Stimulated activated CD8-positive, alpha-beta memory T cell treated with anti-CD3 and anti-CD28 coated beads, Interleukin-7, amount 100 ng/mL, for 24 hours (primary cell): ENCODE results near the gene WDCP.
"Not testable (repeated sequence)": the region's sequence is repeated elsewhere in the genome, so short reads cannot be mapped to it uniquely, and the experiment has no call there.

Source experiments
- DNase-seq: peaks from one replicate; pipeline ENCODE4 v3.0.0-alpha.2; 2020; ENCODE audit warnings: low read depth

Gene WDCP

GRCh38 chr2:24065341-24065740, 18.1 kb upstream of the WDCP start:
- no peak for DNase-seq

GRCh38 chr2:24058564-24059271, 11.5 kb upstream of the WDCP start:
- DNase-seq = no peak

- DNase-seq = no peak
Observed at GRCh38 chr2:24055750-24056149, 8.6 kb upstream of the WDCP start.

- no peak for DNase-seq
Observed at GRCh38 chr2:24054366-24055010, 7.3 kb upstream of the WDCP start.

- no peak for DNase-seq
Observed at GRCh38 chr2:24052951-24053350, 5.8 kb upstream of the WDCP start.

- DNase-seq = no peak
Observed at GRCh38 chr2:24051833-24052232, 4.6 kb upstream of the WDCP start.

- no peak for DNase-seq
Observed at GRCh38 chr2:24050041-24050979, 3.1 kb upstream of the WDCP start.

- peak; percentile 26 for DNase-seq
Observed at GRCh38 chr2:24049485-24050021, 2.4 kb upstream of the WDCP start, which contains the start of gene FKBP1B. TSS of gene FKBP1B (plus strand) at chr2:24049741. CDS start at chr2:24049850, 109 bp downstream.

- DNase-seq = no peak
Observed at GRCh38 chr2:24048769-24049484, 1.7 kb upstream of the WDCP start.

GRCh38 chr2:24047703-24048033, 477 bp upstream of the WDCP start:
- no peak for DNase-seq

GRCh38 chr2:24046599-24046929, 627 bp downstream of the WDCP start:
- DNase-seq = no peak

GRCh38 chr2:24045511-24046508, 1.4 kb downstream of the WDCP start:
- no peak for DNase-seq

GRCh38 chr2:24043133-24043532, 4.1 kb downstream of the WDCP start:
- not testable (repeated sequence) for DNase-seq

GRCh38 chr2:24040511-24040910, 6.7 kb downstream of the WDCP start:
- DNase-seq = no peak

- no peak for DNase-seq
Observed at GRCh38 chr2:24038786-24039499, 8.2 kb downstream of the WDCP start.

GRCh38 chr2:24026233-24026632, 21.0 kb downstream of the WDCP start:
- no peak for DNase-seq

- DNase-seq = no peak
Observed at GRCh38 chr2:24024996-24025663, 22.1 kb downstream of the WDCP start.

GRCh38 chr2:24024018-24024417, 23.2 kb downstream of the WDCP start:
- DNase-seq = no peak

- no peak for DNase-seq
Observed at GRCh38 chr2:24022975-24023575, 24.1 kb downstream of the WDCP start.
